PC-9 (cell line): ENCODE data around the gene PADI1.

ENCODE experiments used
- CTCF ChIP-seq: fragments of 200-600 bp; sonication (generic); conservative IDR thresholded peaks from 2 replicates; pipeline ENCODE4 v1.6.1; 2017; ENCODE audit warnings: mixed run types, antibody characterized with exemption, mild to moderate bottlenecking, moderate library complexity
- EZH2 ChIP-seq: fragments of 200-600 bp; sonication (generic); IDR thresholded peaks from 2 replicates; pipeline ENCODE4 v1.8.0; 2017; ENCODE audit warnings: antibody characterized with exemption, low read depth

GRCh38 chr1:17246971-17247370 is 42.0 kb downstream of the PADI1 start:
- TF ChIP-seq CTCF: no peak
- TF ChIP-seq EZH2: no peak
